HG02798 (cell line): ENCODE measurements around the gene CRTAC1.
"Not testable (repeated sequence)": the region's sequence is repeated elsewhere in the genome, so short reads cannot be mapped to it uniquely, and the experiment has no call there.

Experiments used
- ATAC-seq: cut with Tn5 transposase; IDR thresholded peaks from one replicate; pipeline ENCODE4 v1.9.1; 2021; ENCODE audit warnings: mild to moderate bottlenecking; ENCODE audit not compliant: unreplicated experiment, poor library complexity

CRTAC1 gene

DNA sequence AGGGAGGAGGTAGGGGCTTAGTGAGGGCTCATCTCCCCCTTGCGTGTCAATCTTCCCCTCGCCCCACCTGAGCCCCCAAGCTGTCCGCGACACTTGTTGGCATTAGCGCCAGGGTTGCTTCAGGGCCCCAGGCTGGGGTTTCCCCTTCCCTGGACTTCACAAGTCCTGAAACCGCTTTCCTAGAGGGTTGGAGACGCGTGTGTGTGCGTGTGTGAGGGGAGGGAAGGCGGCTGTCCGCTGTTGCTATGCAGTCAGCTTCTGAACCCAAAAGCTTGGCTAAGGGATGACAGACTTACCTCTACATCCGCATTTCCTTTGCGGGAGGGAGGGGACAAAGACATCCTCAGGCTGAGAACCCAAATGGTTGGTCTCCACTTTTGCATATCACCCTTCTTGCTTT, 180.0 kb downstream of the CRTAC1 start:
- ATAC-seq, result no peak

DNA sequence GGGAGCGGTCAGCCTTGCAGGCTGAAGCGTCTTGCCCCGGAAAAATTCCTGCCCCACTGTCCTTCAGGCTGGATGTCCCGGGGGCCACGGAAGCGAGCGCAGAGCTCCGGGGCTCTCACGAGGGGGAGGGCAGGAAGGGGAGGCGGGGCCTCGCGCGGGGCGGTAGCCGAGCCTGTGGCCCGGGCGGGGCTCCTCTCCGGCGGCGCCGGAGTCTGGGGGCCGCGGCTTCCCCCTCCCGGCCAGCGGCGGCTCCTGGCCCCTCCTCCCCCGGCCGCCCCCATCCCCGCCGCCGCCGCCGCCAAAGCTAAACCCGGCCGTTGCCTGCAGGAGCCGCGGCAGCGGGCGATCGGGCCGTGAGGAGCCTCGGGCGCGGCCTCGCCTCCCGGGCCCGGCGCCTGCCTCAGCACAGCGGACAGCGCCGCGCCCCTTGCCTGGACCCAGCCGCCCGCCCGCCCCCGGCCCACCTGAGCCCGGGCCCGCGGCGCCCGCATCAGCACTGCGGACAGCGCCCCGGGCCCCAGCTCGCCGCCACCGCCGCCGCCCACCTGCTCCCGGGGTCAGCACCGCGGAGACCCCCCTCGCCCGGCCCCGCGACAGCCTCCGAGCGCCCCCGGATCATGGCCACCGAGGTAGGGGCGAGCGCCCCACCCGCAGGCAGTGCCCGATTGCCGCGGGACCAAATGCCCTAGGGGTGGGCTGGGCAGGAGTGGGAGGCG, 180.6 kb downstream of the CRTAC1 start, which contains the start of gene GOLGA7B:
TSS of gene GOLGA7B (plus strand) at position 157 of the 716 bp plus-strand sequence. CDS start at position 618, 461 bp downstream.
- ATAC-seq, result peak; percentile 76

DNA sequence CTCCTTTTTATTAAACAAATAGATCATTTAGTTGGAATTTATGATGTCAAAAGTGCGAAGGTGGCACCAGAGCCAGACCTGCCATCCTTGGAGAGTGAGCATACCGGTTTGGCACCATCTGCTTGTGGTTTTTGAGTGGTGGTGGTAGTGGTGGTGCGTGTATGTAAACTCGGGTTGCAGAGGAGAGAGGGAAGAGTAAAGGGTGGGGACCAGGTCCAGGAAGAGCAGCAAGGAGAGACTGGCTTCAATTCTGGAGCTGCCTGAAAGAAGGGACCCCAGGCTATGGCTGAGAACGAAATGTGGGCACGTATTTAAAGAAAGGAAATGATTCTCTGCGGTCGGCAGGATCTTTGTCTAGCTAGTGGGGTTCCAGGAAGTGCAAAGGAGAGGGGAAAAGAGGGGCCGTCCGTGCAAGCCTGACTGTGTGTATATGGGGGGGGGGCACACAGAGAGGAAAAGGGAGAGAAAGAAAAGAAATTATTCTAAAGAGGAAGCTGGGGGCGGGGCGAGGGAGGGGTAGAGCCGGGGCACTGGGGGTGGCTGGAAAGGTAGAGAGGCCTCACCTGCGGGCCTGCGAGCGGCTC, 181.2 kb downstream of the CRTAC1 start:
- peak; percentile 21 for ATAC-seq

DNA sequence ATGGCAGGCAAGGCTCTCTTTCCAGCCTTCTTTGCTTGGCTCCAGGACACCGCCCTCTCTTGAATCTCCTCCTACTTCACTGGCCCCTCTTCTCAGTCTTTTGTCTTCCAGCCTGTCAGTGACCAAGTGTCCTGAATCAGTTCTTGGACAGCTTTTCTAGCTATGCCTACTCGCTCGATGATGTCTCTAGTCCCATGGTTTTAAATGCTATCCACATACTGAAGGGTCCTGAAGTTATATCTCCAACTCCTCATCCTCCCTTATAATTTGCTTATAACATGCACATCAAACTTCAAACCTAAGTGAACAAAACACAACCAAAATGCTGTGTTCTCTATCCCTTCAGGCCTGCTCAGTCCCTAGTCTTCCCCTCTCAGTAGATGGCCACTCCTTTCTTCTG, 185.7 kb downstream of the CRTAC1 start:
- no peak for ATAC-seq

DNA sequence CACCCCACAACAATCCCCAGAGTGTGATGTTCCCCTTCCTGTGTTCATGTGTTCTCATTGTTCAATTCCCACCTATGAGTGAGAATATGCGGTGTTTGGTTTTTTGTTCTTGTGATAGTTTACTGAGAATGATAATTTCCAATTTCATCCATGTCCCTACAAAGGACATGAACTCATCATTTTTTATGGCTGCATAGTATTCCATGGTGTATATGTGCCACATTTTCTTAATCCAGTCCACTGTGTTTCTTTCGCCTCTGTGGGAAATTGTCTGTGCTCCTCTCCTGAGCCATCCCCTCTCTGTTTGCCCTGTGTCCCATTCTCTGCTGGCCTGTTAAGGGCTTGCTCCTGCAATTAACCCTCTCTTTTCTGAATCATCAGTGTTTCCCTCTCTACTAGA, 186.4 kb downstream of the CRTAC1 start:
- ATAC-seq, result not testable (repeated sequence)

DNA sequence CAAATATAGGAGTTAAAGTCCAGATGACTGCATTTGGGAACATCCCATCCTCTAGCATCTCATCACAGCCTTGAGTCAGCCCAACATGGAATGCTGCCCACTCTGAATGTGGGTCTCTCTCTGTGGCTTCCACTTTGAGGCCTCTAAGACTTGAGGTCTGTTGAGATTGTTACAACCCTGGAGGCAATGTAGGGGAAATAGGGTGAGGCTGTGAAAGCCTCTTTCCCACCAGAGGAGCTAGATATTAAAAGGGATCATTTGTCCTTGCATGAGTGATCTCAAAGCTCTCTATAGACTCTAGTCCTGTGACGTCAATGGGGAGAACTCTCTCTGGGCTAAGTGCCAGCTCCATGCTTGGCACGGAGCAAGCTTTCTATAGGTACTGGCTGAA, 187.1 kb downstream of the CRTAC1 start:
- no peak for ATAC-seq

DNA sequence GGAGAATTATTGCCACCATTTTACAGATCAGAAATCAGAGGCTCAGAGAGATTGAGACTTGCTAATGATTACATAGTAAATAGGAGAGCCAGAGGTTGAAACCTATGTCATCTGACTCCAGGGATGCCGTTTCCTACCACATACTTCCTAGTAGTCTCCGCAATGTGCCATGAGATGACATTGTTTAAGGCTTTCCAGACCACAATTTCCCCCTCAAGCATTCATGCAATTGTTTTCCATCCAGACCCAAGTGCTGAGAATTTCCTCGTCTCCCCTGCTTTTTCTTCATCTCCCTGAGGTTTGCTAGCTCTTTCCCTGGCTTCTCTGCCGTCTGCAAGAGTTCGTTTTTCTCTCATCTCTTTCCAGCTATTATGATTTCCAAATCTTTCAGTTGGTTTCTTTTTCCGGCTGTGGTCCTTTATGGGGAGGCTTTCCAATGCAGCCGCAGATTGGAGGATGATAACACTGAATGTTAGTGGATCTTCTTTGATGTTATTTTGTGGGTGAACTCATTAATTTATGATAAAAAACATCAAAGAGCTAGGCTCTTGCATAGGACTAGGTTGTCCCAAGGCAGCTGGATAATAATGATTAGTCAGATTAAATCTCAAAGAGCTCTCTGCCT, 187.7 kb downstream of the CRTAC1 start:
- no peak for ATAC-seq

DNA sequence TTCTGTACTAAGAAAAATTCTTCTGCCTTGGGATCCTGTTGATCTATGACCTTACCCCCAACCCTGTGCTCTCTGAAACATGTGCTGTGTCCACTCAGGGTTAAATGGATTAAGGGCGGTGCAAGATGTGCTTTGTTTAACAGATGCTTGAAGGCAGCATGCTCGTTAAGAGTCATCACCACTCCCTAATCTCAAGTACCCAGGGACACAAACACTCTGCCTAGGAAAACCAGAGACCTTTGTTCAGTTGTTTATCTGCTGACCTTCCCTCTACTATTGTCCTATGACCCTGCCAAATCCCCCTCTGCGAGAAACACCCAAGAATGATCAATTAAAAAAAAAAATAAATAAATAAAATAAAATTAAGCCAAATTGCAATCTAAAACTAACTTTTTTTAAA, 188.3 kb downstream of the CRTAC1 start:
- not testable (repeated sequence) for ATAC-seq

DNA sequence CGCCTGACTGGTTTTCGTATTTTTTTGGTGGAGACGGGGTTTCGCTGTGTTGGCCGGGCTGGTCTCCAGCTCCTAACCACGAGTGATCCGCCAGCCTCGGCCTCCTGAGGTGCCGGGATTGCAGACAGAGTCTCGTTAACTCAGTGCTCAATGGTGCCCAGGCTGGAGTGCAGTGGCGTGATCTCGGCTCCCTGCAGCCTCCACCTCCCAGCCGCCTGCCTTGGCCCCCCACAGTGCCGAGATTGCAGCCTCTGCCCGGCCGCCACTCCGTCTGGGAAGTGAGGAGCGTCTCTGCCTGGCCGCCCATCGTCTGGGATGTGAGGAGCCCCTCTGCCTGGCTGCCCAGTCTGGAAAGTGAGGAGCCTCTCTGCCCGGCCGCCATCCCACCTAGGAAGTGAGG, 189.3 kb downstream of the CRTAC1 start:
- ATAC-seq, result not testable (repeated sequence)

DNA sequence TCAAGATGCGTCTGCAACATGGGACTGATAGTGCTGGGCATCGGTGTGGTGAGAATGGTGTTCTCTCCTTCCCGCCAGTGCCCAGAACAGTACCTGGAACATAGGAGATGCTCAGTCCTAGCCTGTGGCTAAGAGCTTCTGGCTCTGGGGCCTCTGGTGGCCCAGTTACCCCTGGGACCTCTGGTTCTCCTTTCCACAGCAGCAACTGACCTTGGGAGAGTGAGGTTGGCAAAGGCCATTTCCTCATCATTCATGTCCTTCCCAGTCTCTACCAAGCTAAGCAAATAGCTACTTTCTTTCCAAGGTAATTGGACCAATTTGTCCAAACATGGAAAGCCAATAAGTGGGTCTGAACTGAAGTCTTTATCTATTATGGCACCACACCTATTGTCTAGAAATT, 192.3 kb downstream of the CRTAC1 start:
- ATAC-seq, result no peak

DNA sequence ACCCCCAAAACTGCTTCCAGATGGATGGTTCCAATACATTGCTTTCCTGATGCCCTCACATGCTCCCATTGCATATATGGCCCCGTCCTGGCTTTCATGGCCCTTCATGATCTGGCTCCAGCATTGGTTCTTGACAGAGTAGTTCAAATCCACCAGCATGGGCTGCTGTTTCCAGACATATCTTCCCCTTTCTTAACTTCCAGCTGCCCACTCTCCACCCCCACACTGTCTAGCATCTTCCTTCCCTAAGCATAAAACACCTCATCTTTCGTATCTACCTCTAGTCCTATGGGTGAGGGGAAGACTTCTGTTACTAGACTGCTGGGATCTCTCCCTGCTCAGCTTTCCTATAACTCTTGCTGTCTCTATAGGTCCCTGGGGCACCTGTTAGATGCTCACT, 194.0 kb downstream of the CRTAC1 start:
- no peak for ATAC-seq

DNA sequence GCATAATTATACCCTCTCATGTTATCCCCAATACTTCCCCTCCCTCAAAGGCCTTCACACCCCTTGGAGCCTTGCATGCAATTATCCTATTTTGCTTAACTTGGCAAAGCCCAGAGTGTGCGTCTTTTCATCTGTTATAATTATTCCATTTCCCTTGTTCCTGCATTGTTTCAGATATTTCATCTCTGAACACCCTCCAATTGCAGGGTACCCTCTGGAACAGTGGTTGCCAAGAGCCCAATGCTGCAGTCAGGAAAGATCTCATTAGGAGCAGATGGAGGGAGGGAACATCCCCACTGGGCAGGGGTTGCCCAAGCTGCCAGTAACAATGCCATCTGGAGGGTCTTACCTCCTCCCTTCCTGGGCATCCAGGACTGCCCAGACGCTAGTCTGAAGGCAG, 199.2 kb downstream of the CRTAC1 start:
- ATAC-seq, result no peak

DNA sequence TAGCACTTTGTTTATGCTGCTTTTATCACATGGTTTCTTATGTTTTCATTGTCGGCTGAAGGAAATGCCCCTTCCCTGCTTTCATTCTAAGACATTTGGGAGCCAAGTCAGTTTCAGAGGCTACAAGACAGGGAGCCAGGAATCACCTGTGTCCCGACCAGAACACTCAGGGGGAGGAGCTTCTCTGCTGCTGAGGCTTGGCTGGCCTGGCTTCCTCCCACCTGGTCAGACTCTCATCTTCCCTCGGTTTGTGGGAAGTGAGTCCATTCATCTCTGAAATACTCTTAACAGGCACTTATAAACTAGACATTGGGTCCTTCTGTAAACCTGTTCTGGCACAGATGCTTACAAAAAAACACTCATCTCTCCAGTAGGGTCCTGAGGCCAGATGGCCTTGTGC, 200.4 kb downstream of the CRTAC1 start:
- ATAC-seq, result no peak

DNA sequence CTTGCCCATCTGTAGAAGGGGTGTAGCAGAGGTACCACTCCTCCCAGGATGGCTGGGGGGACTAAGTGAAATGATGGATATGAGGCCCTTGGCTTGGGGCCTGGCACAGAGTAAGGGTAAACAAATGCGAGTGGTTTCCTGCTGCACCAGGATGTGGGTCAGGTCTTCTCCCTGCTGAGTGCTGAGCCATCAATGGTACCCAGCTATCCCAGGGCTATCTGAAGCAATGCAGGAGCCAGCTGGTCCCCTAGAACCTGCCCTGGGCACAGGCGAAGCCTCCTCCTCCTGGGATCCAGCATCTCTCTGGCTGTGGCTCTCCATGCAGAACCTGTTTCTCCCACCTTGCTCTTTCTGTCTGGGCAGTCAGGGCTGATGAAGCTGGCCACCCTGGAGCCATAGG, 201.7 kb downstream of the CRTAC1 start:
- no peak for ATAC-seq

DNA sequence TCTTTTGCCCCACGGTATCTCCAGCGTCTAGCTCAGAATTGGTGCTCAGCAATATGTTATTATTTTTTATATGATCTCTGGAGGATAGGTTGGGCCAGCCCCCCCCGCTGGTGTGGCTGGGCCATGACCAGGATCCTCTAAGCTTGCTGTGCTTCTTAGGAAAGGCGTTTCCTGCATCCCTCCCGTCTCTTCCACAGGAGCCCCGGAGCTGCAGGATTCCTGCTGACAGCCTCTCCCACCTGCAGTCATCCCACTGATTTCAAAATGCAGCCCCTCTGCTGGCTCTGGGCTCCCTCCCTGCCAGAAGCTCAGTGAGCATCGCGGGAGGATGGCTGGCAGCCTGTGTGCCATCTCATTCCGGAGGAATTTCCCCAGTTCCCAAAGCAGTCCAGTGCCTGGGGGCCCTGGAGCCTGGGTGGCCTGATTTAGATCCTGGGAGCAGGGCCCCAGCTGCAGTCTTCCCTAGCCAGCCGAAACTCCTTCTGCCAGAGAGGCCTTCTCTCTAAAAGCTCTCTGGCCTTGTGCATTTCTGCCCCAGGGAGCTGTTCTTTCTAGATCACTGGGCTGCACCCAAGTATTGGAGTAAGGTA, 202.6 kb downstream of the CRTAC1 start:
- no peak for ATAC-seq

DNA sequence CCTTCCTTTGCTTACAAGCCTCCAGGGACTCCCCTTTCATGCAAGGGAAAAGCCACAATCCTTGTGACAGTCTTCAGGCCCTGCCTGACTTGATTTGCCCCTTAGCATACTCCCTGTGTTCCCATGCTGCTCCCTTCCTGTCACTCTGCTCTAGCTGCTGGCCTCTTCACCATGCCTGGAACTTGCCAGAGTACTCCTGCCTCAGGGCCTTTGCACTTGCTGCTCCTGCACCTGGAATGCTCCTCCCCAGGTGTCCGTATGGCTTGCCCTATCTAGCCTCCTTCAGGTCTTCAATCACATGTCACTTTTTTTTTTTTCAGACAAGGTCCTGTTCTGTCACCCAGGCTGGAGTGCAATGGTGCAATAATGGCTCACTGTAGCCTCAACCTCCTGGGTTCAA, 203.5 kb downstream of the CRTAC1 start:
- no peak for ATAC-seq

DNA sequence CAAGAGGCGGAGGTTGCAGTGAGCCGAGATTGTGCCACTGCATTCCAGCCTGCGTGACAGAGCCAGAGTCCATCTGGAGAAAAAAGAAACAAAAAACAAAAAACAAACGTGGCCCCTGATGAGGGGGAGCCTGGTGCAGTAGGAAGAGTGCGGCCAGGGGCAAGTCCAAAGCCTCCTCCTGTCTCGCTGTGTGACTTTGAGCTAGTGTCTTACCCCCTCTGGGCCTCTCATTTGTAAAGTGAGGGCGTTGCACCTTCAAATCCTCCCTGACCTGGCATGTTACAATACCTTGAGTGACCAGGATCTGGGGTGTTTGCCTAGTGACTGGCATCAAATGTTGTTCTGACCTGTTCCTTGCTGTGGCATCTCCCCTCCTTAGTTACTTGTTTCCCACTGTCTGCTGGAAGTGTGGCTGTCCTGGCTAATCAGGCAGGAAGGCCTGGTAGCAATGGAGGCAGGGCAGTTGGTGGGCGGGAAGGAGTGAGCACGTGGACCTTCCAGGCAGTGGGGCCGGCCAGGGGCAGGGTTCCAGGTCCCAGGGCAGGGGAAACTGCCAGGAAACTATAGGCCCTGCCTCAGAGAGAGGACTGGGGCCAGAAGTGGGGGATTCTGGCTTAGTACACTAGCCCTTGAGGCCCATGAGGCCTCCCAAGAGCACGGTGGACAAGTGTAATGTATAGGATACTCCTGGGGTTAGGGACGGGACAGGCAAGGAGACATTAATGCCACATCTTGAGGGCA, 205.2 kb downstream of the CRTAC1 start:
- no peak for ATAC-seq

DNA sequence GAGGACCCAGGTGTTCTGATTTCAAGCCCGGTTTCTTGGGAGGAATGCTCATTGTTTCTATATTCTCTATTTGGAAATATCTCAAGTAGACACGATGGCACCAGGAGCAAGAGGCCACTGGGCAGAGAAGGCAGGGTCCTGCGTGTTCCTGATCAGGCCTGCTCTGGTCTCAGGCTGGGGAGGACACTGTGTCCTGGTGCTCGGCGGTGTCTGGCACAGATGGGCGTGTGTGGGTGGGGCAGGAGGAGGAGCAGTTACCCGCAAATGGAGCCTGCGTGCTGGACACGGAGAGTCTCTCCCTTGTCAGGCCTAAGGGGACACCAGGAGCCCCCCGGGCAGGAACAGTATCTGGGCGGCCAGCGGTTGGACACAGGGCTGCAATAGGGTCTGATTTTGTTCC, 206.7 kb downstream of the CRTAC1 start:
- no peak for ATAC-seq

DNA sequence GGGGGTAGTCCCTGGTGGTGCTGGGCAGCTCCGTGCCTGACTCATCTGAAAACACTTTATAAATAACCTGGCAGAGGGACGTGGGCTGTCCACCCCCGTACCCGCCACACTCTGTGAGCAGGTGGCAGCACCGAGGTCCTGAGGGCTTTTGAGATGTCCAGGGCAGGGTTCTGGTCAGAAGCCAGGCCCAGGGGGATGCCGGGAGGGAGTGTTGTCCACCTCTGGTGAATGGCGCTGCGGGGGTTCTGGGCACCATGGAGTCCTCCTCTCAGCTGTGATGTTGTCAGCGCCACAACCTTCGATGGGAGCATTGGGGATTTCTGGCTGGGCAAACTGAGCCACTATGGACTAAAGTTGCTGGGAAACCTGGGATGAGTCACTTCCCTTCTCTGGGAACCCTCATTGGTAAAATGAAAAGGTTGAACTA, 208.1 kb downstream of the CRTAC1 start:
- no peak for ATAC-seq

DNA sequence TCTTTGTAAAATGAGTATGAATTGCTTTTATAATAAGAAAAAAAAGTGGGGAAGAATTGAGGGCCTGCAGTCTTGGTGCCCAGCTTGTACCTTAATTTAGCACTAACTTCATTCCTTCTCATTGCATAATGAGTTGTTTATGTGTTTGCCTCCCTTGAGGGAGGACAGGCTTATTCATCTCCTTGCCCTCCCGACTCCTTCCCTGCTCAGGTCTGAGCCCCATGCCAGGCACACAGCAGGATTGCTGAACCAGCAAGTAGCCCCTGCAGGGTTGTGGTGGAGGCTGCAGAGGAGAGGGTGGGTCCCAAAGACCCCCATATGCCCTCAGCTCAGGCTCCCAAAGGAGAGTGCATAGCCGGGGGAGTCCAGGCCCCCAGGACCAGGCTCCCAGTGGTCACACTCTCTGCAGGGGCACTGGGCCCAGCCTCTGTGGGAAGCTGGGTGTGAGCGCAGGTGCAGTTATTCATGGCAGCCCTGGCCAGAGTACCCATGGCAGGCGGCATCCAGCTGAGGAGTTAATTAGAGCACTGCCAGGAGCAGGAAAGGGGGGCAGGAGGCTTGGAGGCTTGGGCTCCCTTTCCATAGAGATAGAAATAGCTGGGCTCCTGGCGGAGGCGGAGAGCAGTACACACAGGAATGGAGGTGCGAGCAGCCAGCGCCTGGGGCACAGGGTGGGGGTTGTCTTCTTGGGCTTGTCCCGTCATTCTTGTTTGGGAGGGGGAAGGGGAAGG, 208.9 kb downstream of the CRTAC1 start:
- no peak for ATAC-seq
